ENCODE data around the gene MYO1H.
"Not testable (repeated sequence)": the region's sequence is repeated elsewhere in the genome, so short reads cannot be mapped to it uniquely, and the experiment has no call there.

Gene MYO1H

GRCh38 chr12:109346920-109347319 lies 780 bp upstream of the MYO1H start:
- DNase-seq (ENCODE audit: low read depth), result no peak

- no peak for DNase-seq (ENCODE audit: low read depth)
These were observed 4.5 kb downstream of the MYO1H start for GRCh38 chr12:109352184-109352583.

GRCh38 chr12:109356577-109356976 lies 8.9 kb downstream of the MYO1H start:
- DNase-seq (ENCODE audit: low read depth), result no peak

- no peak for DNase-seq (ENCODE audit: low read depth)
These were observed 9.3 kb downstream of the MYO1H start for GRCh38 chr12:109357032-109357431.

- DNase-seq (ENCODE audit: low read depth), result no peak
These were observed 10.6 kb downstream of the MYO1H start for GRCh38 chr12:109358154-109358869.

DNA sequence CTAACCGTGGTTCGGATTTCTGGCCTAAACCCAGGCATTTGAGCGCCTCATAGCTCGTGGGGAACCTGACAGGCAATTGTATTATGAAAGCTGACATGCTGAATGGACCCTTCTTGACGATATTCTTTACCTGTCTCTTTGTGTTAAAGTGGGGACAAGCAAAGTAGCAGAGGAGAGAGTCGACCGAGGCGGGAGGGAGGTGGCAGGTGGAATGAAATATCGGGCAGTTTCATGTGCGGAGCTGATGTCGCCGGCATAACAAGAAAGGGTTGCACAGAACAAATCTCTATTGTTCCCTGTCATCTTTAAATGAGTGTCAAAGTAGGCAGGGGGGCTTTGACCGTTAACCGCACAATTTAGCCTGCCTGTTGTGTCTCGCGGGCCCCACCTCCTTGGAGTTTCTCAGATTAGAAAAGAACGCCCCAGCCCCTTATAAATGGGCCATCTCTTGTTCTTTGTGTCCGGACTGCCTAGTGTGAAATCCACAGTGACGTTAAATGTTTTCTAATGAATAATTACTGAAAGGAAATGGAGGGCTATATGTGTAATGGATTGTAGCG lies 11.5 kb downstream of the MYO1H start:
- no peak for DNase-seq (ENCODE audit: low read depth)

GRCh38 chr12:109369831-109370230 lies 22.1 kb downstream of the MYO1H start:
- no peak for DNase-seq (ENCODE audit: low read depth)

- no peak for DNase-seq (ENCODE audit: low read depth)
These were observed 29.5 kb downstream of the MYO1H start for GRCh38 chr12:109377139-109377685.

- DNase-seq (ENCODE audit: low read depth), result no peak
These were observed 30.9 kb downstream of the MYO1H start for GRCh38 chr12:109378569-109378968.

- no peak for DNase-seq (ENCODE audit: low read depth)
These were observed 34.3 kb downstream of the MYO1H start for GRCh38 chr12:109382031-109382430.

DNA sequence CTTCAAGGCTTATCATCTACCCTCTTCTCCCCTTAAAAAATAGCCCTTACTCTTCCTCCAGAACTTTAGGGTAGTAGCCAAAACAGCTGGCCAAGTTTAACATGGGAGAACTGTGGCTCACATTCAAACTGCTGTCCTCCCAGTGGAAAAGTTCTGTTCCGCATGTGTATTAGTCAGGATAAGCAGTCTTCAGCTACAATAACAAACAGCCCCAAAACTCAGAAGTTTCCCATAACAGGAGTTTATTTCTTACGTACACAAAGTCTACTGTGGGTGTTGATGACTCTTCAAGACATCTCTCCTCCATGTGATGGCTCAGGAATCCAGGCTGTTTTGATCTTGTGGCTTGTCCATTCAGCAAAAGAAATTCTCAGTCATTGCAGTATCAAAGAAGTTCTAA lies 35.5 kb downstream of the MYO1H start:
- DNase-seq (ENCODE audit: low read depth), result no peak

DNA sequence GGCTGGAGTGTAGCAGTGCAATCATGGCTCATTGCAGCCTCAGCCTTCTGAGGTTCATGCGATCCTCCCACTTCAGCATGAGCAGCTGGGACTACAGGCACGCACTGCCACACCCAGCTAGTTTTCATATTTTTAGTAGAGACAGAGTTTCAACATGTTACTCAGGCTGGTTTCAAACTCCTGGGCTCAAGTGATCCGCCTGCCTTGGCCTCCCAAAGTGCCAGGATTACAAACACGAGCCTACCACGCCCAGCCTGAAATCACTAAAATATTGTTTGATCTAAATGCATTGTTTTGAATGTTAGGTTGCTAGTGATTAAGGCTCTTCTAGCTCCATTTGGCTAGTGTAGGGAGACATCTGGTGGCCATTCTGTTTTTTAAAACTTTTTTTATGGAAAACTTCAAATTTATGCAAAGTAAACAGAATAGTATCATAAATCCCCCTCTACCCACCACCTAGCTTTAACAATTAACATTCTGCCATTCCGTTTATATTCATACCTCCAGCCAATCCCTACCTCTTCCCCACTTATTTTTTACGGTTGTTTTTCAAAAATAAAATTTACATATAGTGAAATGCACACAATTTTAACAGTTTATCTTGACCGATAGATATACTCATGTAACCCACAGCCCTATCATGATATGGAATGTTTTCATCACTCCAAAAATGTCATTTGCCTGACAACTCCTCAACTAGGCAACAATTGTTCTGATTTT lies 37.8 kb downstream of the MYO1H start:
- no peak for DNase-seq (ENCODE audit: low read depth)

GRCh38 chr12:109386059-109386433 lies 38.3 kb downstream of the MYO1H start:
- no peak for DNase-seq (ENCODE audit: low read depth)

DNA sequence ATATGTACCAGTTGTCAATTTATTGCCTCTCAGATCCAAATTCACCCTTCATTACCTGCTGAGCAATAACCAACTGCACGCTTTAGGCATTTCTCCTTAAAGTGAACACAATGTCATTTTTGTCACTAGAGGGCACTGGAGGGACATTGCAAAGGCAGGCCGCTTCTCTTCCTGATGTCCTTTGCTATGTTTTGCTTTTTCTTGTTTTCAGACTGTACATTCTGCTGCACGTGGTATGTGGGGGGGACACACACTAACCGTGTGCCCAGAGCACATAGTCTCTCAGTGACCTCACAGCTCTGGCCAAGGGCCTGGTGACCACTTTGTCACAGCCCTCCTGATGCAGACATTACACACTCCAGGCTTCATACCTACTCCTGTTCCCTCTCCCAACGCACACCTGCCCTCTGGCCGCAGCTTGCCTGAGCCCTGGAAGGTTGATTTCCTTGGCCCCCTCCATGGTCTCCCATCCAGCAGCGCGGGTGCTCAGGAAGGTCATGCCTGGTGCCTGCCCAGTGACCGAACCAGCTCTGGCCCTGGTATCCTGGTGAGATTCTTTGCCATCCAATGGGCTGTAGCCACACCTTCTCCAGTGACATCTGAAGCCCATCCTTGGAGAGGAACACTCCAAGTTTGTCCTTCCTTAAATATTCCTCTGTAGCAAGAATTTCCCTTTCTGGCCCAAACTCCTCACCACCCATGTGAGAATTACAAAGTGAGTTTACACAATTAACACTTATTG lies 39.9 kb downstream of the MYO1H start:
- DNase-seq (ENCODE audit: low read depth), result no peak

DNA sequence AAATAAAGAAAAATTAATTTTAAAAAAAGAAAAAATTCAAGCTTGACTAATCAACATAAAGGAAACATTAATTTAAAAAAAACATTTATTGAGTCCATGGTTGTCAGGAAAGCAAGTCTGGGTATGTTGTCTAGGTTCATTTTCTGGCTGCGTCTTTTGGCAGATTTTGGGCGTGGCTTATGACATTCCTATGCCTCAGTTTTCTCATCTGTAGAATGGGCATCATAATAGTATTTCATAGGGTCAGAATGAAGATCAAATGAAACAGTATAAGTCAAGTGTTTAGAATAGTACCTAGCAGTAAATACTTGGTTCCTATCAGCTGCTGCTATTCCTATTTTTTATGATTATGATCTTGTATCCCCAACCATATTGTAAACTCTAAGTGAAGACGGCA lies 40.5 kb downstream of the MYO1H start:
- DNase-seq (ENCODE audit: low read depth), result no peak

- DNase-seq (ENCODE audit: low read depth), result no peak
These were observed 41.4 kb downstream of the MYO1H start for GRCh38 chr12:109389146-109389545.

- DNase-seq (ENCODE audit: low read depth), result no peak
These were observed 46.0 kb downstream of the MYO1H start for GRCh38 chr12:109393437-109394345.

DNA sequence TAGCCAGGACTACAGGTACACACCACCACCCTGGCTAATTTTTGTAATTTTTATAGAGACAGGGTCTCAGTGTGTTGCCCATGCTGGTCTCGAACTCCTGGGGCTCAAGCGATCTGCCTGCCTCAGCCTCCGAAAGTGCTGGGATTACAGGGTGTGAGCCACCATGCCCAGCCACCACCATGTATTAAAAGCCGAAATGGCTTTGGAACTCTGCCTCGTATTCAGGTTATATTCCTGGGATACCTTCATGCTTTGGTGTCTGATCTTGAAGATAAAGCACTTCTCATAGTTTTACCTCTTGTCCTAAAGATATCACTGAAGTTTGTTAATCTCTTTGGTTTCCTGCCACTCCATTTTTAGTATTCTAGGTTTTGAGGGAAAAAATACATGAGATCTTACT lies 47.2 kb downstream of the MYO1H start:
- DNase-seq (ENCODE audit: low read depth), result no peak

DNA sequence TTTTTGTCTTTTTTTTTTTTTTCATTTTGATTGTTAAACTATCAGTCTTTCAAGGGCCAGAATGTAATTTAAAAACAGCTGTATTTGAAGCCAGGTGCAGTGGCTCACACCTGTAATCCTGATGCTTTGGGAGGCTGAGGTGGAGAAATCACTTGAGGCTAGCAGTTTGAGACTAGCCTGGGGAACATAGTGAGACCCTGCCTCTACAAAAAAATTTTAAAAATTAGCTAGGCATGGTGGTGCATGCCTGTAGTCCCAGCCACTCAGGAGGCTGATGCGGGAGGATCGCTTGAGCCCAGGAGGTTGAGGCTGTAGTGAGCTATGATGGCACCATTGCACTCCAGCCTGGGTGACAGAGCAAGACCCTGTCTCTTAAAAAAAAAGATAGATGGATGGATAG lies 57.1 kb downstream of the MYO1H start:
- not testable (repeated sequence) for DNase-seq (ENCODE audit: low read depth)

DNA sequence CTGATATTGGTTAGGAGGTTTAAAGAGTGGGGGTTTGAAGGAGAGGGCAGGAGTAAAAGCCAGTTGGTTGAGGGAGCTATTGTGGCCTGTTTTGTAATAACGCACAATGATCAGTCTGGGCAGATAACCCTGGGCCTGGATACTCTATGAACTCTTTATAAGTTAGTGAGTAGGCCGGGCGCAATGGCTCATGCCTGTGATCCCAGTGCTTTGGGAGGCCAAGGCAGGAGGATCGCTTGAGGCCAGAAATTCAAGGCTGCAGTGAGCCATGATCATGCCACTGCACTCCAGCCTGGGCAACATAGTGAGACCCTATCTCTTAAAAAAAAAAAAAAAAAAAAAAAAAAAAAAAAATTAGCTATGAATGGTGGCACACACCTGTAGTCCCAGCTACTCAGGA lies 58.4 kb downstream of the MYO1H start:
- DNase-seq (ENCODE audit: low read depth), result not testable (repeated sequence)

DNA sequence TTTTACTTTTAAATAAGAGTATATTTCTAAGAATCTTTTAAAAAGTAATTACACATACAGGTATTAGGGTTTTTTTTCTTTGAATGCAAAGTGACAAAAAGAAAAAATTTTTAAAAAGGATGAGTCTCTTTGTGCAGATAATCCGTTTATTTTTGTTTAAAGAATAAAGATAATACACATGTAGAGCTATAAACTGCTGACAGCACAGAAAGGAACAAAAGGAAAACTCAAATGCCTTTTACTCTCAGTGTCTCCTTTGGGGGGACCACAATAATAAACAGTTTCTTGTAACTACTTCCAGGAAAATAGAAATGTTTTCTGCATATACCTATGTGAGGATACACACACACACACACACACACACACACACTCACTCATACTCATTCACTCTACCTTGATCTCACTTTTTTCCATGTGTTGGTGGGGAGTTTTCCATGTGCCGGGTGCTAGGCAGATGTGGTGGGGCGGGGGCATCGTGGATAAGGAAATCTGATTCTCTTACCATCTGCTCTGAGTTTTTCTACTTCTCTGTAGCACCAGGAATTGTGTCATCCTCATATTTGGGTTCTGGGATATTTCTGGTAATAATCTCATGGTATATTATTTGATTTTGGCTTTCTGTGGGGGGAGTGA lies 71.3 kb downstream of the MYO1H start:
- no peak for DNase-seq (ENCODE audit: low read depth)

Measured in stimulated activated CD8-positive, alpha-beta memory T cell treated with anti-CD3 and anti-CD28 coated beads, Interleukin-12 subunit alpha, Interleukin-12 subunit beta, amount 100 ng/mL, for 4 hours (primary cell).